ENCODE results near the gene RTL1. TPM values are rescaled to one million over a fixed set of nuclear protein-coding genes. Genes with fewer than 3 reads are reported as not detected.

RTL1 gene
- not detected for total RNA-seq
- long read RNA-seq = 0 reads

GRCh38 chr14:100903672-100904185 lies at the start of gene RTL1:
RTL1 (minus strand) TSS chr14:100903722; CDS start chr14:100884788, 18,934 bp downstream.
- no peak for DNase-seq
- ATAC-seq = no peak
- intact Hi-C loops (cut with DNase I) = no loop called here

- no peak for ATAC-seq
- intact Hi-C loops (cut with DNase I) = no loop called here
These were observed 46.5 kb upstream of the RTL1 start for GRCh38 chr14:100950024-100950423.

DNA sequence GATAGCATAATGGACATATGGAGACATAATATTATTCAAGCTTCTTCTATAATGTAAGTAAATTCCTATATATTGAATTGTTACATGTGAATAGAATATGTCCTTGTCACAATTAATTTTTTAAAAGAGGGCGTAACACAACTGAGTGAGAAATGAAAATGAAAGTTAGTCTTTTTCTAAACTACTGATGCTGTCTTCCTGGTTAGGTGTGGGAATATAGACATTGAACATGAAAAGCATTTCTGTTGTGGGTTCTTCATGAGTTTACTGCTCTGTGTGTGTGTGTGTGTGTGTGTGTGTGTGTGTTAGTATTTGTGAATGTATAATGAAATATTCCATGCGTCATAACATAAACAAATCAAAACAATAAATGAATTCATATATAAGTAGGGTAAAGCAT lies 40.5 kb upstream of the RTL1 start:
- ATAC-seq (no peak), DNase-seq (no peak)
- intact Hi-C loops (cut with DNase I) = no loop called here

More at GRCh38 chr14:100950024-100950423, 46.5 kb upstream of the RTL1 start:
- DNase-seq = no peak

DNA sequence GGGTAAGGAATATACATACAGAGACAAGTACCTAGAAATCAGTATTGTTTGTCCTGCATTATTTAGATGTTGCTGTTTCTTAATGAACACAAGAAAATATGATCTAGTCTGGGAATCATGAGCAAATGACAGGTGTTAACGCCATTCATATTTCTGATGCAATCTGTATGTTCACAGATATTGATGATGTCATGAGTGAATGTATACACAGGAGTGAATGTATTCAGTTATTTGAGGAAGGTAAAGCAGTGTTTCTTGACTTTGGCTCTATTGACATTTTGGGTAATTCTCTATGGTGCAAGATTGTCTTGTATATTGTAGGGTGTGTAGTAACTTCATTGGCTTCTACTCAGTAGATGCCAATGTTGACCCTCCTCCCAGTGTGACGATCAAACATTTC lies 26.7 kb upstream of the RTL1 start:
- no peak for ATAC-seq
- intact Hi-C loops (cut with DNase I) = no loop called here

DNA sequence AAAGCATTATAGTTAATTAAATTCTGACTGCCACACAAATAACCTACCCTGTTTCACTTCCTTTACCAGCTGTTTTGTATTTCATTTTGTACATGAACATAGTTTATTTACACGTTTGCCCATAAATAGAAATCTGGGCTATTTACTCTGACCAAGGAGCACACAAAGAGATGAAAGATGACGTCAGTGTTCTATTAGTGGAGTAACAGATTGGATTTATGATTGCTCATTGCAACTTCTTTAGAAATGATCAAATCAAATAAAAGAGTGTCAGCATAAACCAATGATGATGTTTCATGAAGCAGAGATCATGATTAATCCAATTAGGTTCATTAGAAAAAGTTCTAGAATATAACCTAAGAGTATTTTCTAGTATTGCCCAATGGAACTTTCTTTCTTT lies 12.0 kb upstream of the RTL1 start:
- intact Hi-C loops (cut with DNase I) = no loop called here
- ATAC-seq (no peak), DNase-seq (no peak)

More for the DNA sequence above, 26.7 kb upstream of the RTL1 start:
- no peak for DNase-seq

- ATAC-seq (no peak), DNase-seq (no peak)
- intact Hi-C loops (cut with DNase I) = no loop called here
These were observed 11.1 kb upstream of the RTL1 start for GRCh38 chr14:100914597-100915021.

DNA sequence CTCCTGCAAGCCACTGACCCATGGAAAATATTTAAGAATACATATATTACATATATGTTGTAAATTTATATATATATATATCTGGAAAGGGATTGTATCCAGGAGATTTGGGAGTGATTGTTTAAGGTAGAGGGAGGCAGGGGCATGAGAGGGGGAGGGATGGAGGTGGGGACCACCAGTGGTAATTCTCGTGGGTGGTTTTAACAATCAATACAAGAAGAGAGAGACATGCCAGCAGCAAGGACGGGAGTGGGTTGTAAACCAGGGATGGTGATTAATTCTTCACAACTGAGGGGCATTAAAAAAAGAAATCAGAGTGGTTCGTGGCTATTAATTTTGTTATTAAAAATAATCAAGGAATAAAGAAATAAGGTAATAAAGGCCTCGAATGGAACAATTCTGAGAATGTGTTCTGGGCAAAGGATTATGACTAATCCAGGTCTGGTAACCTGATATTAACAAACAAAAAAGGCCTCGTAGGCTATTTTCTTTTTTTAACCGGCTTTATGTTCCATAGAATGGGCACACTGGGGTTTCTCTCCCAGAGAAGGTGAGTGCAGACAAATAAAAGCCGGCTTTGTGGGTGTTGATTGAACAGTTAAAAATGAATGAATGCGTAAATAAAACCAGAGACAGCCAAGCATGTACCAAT lies 8.3 kb upstream of the RTL1 start:
- ATAC-seq = no peak
- intact Hi-C loops (cut with DNase I) = no loop called here

DNA sequence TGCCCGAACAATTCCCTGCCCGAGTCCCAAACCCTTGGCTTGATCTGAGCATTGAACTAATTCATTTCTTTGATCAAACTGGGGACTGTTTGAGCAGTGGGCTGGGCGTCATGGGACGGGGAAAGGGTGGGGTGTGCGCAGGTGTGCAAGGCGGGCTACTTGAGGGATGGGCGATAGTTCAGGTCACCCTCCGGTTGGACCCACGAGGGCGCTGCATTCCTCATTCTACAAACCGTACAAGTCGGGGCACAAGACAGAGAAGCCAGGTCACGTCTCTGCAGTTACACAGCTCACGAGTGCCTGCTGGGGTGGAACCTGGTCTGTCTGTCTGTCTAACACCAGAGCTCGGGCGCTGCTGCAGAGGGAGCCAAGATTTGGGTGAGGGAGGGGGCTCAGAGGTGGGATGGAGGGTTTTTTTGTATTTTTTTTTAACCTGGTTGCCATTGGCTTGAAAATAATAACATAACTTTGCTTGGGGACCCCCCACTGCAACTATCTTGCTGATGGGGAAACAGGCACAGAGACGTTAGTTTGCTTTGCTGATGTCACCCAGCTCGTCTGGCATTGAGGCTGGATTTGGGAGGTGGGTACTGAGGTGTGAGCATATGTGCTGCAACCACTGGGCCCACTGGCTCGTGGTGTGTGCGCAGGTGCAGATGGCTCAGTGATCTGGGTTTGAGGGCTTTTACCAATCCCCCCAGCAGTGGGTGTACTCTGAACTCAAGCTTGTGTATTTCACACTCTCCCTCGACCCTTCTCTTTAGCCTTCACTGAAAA lies 7.6 kb upstream of the RTL1 start:
- DNase-seq = no peak
- intact Hi-C loops (cut with DNase I) = no loop called here
- no peak for ATAC-seq

More for the DNA sequence above, 8.3 kb upstream of the RTL1 start:
- DNase-seq = no peak

- DNase-seq = no peak
- no peak for ATAC-seq
- intact Hi-C loops (cut with DNase I) = no loop called here
These were observed 5.9 kb upstream of the RTL1 start for GRCh38 chr14:100909439-100909838.

DNA sequence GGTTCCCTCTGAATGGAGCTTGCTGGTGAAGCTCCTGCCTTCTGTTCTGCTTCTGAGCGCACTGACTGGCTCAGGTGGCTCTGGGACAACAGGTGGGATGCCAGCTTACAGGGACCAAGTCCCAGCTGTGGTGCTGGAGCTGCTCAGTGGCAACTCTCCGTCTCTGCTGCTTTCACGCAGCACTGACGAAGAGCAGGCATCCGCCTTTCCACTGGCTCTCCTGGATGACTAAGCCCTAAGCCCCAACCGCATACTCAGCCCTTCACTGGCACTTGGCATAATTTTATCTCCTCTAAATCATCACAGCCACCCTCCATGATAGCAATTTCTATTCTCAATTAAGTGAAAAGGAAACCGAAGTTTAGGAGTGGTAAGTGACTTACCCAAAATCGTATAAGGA lies 3.7 kb upstream of the RTL1 start:
- DNase-seq = no peak
- no peak for ATAC-seq
- intact Hi-C loops (cut with DNase I) = no loop called here

DNA sequence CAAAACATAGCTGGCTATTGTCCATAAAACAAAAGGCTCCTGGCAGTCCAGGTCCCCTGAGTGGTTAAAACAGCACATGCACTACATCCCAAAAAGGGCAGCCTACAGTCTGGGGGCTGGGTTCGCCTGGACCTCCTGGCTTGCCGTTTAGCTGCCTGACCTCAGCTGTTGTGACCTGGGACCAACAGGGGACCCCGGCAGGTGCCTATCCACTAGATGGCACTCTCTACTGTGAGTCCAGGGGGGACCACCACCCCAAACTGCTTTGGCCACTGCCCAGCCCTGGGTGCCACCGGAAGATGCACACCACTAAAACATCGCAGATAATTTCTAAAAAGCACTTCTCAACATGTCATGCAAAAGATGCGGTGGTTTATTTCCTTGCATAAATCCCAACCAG lies 2.9 kb upstream of the RTL1 start:
- no peak for ATAC-seq
- intact Hi-C loops (cut with DNase I) = no loop called here
- no peak for DNase-seq

- intact Hi-C loops (cut with DNase I) = no loop called here
- no peak for ATAC-seq
- DNase-seq = no peak
These were observed 1.6 kb upstream of the RTL1 start for GRCh38 chr14:100905166-100905565.

DNA sequence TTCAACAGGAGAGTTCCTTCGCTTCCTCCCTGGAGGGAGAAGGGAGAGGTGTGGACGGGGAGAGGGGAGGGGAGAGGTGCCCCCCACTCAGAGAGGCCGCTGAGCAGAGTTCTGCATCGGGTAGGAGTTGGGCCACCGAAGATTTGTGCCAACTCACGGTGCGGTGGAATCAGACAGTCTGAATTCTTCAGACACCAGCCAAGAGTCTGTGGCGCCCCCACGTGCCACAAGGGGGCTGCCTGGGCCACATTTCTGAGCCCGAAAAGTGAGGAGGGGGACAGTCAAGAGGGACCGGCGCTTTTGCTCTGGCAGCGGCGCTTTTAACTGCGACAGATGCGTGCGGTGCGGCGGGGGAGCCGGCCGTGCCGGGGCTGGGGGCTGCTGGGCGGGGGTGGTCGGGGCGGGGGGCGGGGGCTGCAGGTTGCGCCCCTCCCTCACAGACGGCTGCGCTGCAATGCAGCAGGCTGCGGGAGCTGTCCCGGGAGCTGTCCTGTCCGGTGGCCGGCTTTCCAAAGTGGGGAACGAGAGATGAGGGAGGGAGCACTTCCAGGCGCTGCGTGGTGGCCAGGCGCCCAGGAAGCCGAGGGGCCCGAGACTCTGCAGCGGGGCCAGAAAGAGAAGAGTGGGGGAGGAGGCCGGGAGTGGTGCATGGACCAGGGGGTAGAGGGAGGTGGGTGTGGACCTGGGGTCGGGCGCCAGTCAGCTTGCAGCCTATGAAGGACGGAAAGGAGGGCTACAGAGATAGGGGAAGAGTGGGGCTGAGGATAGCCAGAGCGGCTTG lies 975 bp upstream of the RTL1 start:
- intact Hi-C loops (cut with DNase I) = no loop called here
- peak; percentile 9 to 15 for ATAC-seq
- DNase-seq = no peak

DNA sequence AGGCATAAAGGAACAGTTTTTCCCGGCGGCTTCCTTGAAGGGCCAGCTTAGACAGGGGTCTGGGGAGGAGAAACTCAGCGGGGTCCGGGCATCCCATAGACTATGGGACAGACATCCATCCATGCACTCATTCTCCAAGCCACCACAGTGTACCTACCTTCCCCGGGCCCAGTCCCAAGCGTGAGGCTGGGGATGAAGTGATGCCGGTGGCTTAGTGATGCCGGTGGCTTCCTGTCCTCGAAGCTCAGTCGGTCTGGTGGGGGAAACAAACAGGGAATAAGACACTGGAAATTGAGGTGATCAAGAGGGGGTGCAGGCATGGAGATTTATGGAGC lies 421 bp downstream of the RTL1 start:
- no peak for ATAC-seq
- no peak for DNase-seq
- intact Hi-C loops (cut with DNase I) = no loop called here

GRCh38 chr14:100902295-100903133 lies 1.0 kb downstream of the RTL1 start:
- intact Hi-C loops (cut with DNase I) = no loop called here
- ATAC-seq = no peak
- DNase-seq = no peak

- no peak for ATAC-seq
- DNase-seq = no peak
- intact Hi-C loops (cut with DNase I) = no loop called here
These were observed 1.9 kb downstream of the RTL1 start for GRCh38 chr14:100901391-100902183.

DNA sequence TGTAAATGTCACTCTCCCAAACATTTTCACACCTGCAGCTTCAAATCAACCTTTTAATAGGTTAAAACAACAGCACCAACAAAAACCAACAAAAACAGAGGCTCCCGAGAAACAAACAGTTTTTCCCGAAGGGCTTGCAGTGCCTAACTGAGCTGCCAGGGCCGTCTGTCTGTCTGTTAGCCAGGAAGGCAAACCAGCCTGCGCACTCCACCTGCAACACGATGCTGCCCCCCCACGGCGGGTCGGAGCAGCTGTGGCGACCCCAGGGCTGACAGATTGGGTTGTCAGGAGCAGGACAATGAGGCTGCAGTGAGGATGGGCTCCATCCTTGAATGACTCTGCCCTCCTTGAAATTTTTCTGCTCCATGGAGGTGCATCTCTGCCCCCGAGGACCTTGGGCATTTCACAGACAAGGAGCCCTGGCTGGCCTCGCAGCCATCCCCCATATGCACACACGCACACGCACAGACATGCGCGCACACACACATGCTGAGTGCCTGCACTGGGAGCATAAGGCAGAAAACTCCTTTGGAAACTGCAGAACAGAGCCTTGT lies 2.6 kb downstream of the RTL1 start:
- ATAC-seq = no peak
- intact Hi-C loops (cut with DNase I) = no loop called here
- DNase-seq = no peak
